Right lobe of liver (tissue), 6 donors: ENCODE measurements around the gene CCDC141. TPM values are rescaled to one million over a fixed set of nuclear protein-coding genes. Genes with fewer than 3 reads are reported as not detected.

Source experiments
- ATAC-seq, 4 donors: fragments of 200-7000 bp; cut with Tn5 transposase; one replicate each; pipeline ENCODE4 v1.9.1; 2020; ENCODE audit warnings: mild to moderate bottlenecking in 4 of 4, moderate library complexity in 4 of 4
- DNase-seq, 3 donors: peaks; one replicate each; pipeline ENCODE4 v3.0.0-alpha.2; 2020
- H3K27ac ChIP-seq, 3 donors: fragments of 200-600 bp; one replicate each; pipeline ENCODE4 v1.8.0; 2022
- H3K27me3 ChIP-seq, 2 donors: fragments of 200-600 bp; one replicate each; pipeline ENCODE4 v1.8.0; 2022
- H3K36me3 ChIP-seq, 4 donors: fragments of 200-600 bp; sonication (generic) in 1 of 4; one replicate each; pipeline versions ENCODE4 v1.5.1 to v1.8.0; 2017 to 2022; ENCODE audit warnings: control low read depth in 1 of 4
- H3K4me1 ChIP-seq, 4 donors: fragments of 200-600 bp; sonication (generic) in 1 of 4; one replicate each; pipeline versions ENCODE4 v1.5.1 to v1.8.0; 2017 to 2022; ENCODE audit warnings: control low read depth in 1 of 4
- H3K4me3 ChIP-seq, 3 donors: fragments of 200-600 bp; one replicate each; pipeline ENCODE4 v1.8.0; 2022
- H3K9me3 ChIP-seq, 4 donors: fragments of 200-600 bp; sonication (generic) in 1 of 4; one replicate each; pipeline versions ENCODE4 v1.5.1 to v1.8.0; 2017 to 2022; ENCODE audit warnings: control low read depth in 1 of 4
- CTCF ChIP-seq, 4 donors: fragments of 200-600 bp in 3 of 4; fragments of 450-650 bp in 1 of 4; IDR thresholded peaks; one replicate each; pipeline versions ENCODE4 v1.5.1 to v1.8.0; 2016 to 2022; ENCODE audit warnings: antibody characterized with exemption in 4 of 4, mild to moderate bottlenecking in 2 of 4
- POLR2A ChIP-seq: fragments of 450-650 bp; IDR thresholded peaks from one replicate; pipeline ENCODE4 v1.6.1; 2017; ENCODE audit warnings: antibody characterized with exemption, mild to moderate bottlenecking
- whole genome bisulfite sequencing: methylation state at CpG from one replicate; pipeline ENCODE4 v1.1.6; 2018; ENCODE audit warnings: low coverage, low lambda C conversion rate; ENCODE audit not compliant: insufficient coverage; ENCODE audit errors: missing lambda C conversion rate; 5-methylcytosine and 5-hydroxymethylcytosine counted together
- intact Hi-C, 2 donors: fragments of 100-400 bp; cut with DNase I; formaldehyde crosslinking; loops; one replicate each; pipeline versions ENCODE4 v1.11.2 to v1.14.1; 2022
- total RNA-seq, 6 experiments: library from RNA; depleted of rRNA in 2 of 6; stranded (reverse); fragments of >200 nt in 2 of 6; fragmentation: NEBNext Ultra II Directional in 3 of 6; extraction: Animal tissue kit (Norgen Biotek cat#: 25700) in 3 of 6; gene quantifications; one replicate each; pipeline versions ENCODE4 v1.1.0 to v1.2.4, GENCODE V29; 2016 to 2023
- donor health status: DM: no; HTN: yes; CAD: no.
- donor health status: DM: no; HTN: no; CAD: no.
- donor health status: DM: no; HTN: no; CAD: no.
- donor health status: DM: no; HTN: yes; CAD: no.
- donor health status: DM: no; HTN: yes; CAD: no.

CCDC141 gene
- total RNA-seq, 6 experiments from 2014 or later = 0.20 to 0.98 (median 0.58) TPM

- ATAC-seq = no peak
- TF ChIP-seq CTCF (IDR thresholded peaks at IDR 0.05) = no peak
- no peak for TF ChIP-seq POLR2A
- peaks cover 0 to 2% (median 0%) of the 10 kb centered on the region in 4 donors for H3K9me3 ChIP-seq
- no peak overlapping the region for H3K4me3 ChIP-seq
- no peak overlapping the region for H3K27ac ChIP-seq
- intact Hi-C loops = no loop called here
- no peaks in the 10 kb centered on the region for H3K36me3 ChIP-seq
- WGBS = 63% methylated on average over 2 of the region's 2 CpGs
- no peaks in the 10 kb centered on the region for H3K4me1 ChIP-seq
- DNase-seq = no peak
- no peaks in the 10 kb centered on the region for H3K27me3 ChIP-seq
Observed at GRCh38 chr2:178980815-178981214, 69.1 kb downstream of the CCDC141 start.

GRCh38 chr2:178978667-178979066 is 71.3 kb downstream of the CCDC141 start:
- Histone ChIP-seq H3K4me1 (no peaks in the 10 kb centered on the region), H3K27ac (no peak overlapping the region), H3K9me3 (peaks cover 0 to 2% (median 0%) of the 10 kb centered on the region in 4 donors), H3K4me3 (no peak overlapping the region), H3K27me3 (no peaks in the 10 kb centered on the region), H3K36me3 (no peaks in the 10 kb centered on the region)
- no peak for DNase-seq
- intact Hi-C loops = no loop called here
- TF ChIP-seq CTCF (IDR thresholded peaks at IDR 0.05) (no peak), POLR2A (no peak)
- WGBS = 51% methylated on average over 2 of the region's 2 CpGs
- ATAC-seq = no peak

- Histone ChIP-seq H3K4me1 (no peaks in the 10 kb centered on the region), H3K9me3 (peaks cover 0 to 2% (median 0%) of the 10 kb centered on the region in 4 donors), H3K36me3 (no peaks in the 10 kb centered on the region), H3K4me3 (no peak overlapping the region), H3K27ac (no peak overlapping the region), H3K27me3 (no peaks in the 10 kb centered on the region)
- ATAC-seq (no peak), DNase-seq (no peak)
- 74% methylated on average over 2 of the region's 2 CpGs for WGBS
- intact Hi-C loops = no loop called here
- TF ChIP-seq CTCF (IDR thresholded peaks at IDR 0.05) (no peak), POLR2A (no peak)
Observed at GRCh38 chr2:178976351-178976750, 73.6 kb downstream of the CCDC141 start.

GRCh38 chr2:178962805-178963433 is 87.0 kb downstream of the CCDC141 start:
- H3K4me1 ChIP-seq = no peaks in the 10 kb centered on the region
- ATAC-seq (no peak), DNase-seq (no peak)
- WGBS = 88% methylated on average over 4 of the region's 4 CpGs
- no peaks in the 10 kb centered on the region for H3K36me3 ChIP-seq
- TF ChIP-seq CTCF (IDR thresholded peaks at IDR 0.05) (no peak), POLR2A (no peak)
- no peaks in the 10 kb centered on the region for H3K27me3 ChIP-seq
- no peak overlapping the region for H3K27ac ChIP-seq
- intact Hi-C loops = no loop called here
- no peak overlapping the region for H3K4me3 ChIP-seq
- H3K9me3 ChIP-seq = no peaks in the 10 kb centered on the region

- H3K9me3 ChIP-seq = no peaks in the 10 kb centered on the region
- H3K4me3 ChIP-seq = no peak overlapping the region
- TF ChIP-seq CTCF (IDR thresholded peaks at IDR 0.05) (no peak), POLR2A (no peak)
- no peak overlapping the region for H3K27ac ChIP-seq
- intact Hi-C loops = no loop called here
- no CpG with 5 or more reads among the region's 1 CpG for WGBS
- DNase-seq (no peak), ATAC-seq (no peak)
- no peaks in the 10 kb centered on the region for H3K36me3 ChIP-seq
- no peaks in the 10 kb centered on the region for H3K4me1 ChIP-seq
- no peaks in the 10 kb centered on the region for H3K27me3 ChIP-seq
Observed at GRCh38 chr2:178962152-178962551, 87.8 kb downstream of the CCDC141 start.
